IgD-negative memory B cell (primary cell): Measurements from ENCODE around the gene GTSE1. TPM values are rescaled to one million over a fixed set of nuclear protein-coding genes. Genes with fewer than 3 reads are reported as not detected.
A peak's percentile ranks its signal among the peaks of the same experiment; 100 is the strongest.
"Not testable (repeated sequence)": the region's sequence is repeated elsewhere in the genome, so short reads cannot be mapped to it uniquely, and the experiment has no call there.

Experiments
- H3K27ac Mint-ChIP-seq, 3 donors: one replicate each; pipeline ENCODE4 v1.8.0; 2020 to 2022; ENCODE audit warnings: mild to moderate bottlenecking in 3 of 3, mixed read lengths in 3 of 3, moderate library complexity in 1 of 3
- H3K27me3 Mint-ChIP-seq: one replicate; pipeline ENCODE4 v1.8.0; 2021; ENCODE audit warnings: mixed read lengths
- H3K36me3 Mint-ChIP-seq: one replicate; pipeline ENCODE4 v1.8.0; 2020; ENCODE audit warnings: mild to moderate bottlenecking, mixed read lengths
- H3K4me1 Mint-ChIP-seq, 3 donors: one replicate each; pipeline ENCODE4 v1.8.0; 2020 to 2022; ENCODE audit warnings: mixed read lengths in 3 of 3, mild to moderate bottlenecking in 1 of 3
- H3K4me3 Mint-ChIP-seq, 4 donors: one replicate each; pipeline ENCODE4 v1.8.0; 2020 to 2022; ENCODE audit warnings: mild to moderate bottlenecking in 4 of 4, mixed read lengths in 4 of 4, moderate library complexity in 3 of 4
- H3K9me3 Mint-ChIP-seq, 3 donors: one replicate each; pipeline ENCODE4 v1.8.0; 2020 to 2021; ENCODE audit warnings: mixed read lengths in 3 of 3, mild to moderate bottlenecking in 1 of 3
- polyA plus RNA-seq: library from polyadenylated mRNA; unstranded; fragments of 300-500 nt; fragmentation: Illumina TruSeq; gene quantifications from one replicate; pipeline ENCODE4 v1.2.3, GENCODE V29; 2021

GTSE1 gene, protein sequence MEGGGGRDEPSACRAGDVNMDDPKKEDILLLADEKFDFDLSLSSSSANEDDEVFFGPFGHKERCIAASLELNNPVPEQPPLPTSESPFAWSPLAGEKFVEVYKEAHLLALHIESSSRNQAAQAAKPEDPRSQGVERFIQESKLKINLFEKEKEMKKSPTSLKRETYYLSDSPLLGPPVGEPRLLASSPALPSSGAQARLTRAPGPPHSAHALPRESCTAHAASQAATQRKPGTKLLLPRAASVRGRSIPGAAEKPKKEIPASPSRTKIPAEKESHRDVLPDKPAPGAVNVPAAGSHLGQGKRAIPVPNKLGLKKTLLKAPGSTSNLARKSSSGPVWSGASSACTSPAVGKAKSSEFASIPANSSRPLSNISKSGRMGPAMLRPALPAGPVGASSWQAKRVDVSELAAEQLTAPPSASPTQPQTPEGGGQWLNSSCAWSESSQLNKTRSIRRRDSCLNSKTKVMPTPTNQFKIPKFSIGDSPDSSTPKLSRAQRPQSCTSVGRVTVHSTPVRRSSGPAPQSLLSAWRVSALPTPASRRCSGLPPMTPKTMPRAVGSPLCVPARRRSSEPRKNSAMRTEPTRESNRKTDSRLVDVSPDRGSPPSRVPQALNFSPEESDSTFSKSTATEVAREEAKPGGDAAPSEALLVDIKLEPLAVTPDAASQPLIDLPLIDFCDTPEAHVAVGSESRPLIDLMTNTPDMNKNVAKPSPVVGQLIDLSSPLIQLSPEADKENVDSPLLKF
- not detected for polyA plus RNA-seq

DNA sequence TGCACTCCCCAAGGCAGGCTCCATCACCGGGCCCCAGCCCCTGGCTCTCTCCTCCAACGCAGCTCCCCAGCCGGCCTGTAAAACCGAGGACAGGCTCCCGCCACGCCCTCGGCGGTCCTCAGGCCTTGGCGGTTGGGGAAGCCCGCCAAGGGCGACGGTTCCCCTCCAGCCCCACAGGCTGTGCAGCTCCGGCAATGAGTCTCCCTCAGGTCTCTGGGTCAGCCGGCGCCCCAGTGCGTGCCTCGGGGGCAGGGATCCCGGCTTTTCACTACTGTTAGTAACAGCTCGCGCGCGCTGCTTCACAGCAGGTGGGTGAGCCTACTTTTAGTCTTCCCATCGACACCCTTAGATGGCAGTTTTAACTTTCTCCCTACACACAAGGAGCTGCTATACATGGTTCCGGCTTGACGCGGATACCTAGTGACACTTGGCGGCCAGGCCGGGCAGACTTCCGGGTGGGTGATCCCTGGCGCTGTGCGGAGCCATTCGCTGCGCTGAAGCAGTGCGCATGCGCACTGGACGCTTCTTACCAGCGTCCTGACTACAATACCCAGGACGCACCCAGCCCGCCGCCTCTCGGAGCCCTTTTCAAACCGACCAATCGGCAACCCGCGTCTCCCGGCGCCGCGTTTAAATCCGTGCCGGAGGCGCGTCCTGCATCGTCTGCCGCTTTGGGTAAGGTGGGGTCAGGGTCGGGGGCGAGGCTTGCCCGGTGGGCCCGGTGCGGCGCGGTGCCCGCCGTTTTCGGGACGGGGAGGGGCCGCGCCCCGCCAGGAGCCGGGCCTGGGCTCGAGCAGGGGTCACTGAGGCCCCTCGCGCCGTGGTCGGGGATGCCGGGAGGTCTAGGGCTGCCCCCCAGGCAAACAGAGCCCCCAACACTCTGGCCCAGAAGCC lies at the start of gene GTSE1:
GTSE1 (plus strand) TSS at position 614 of the 894 bp plus-strand sequence. CDS start 531 bp downstream, outside the sequence.
- Mint-ChIP-seq H3K9me3 (no peaks in the 10 kb centered on the region), H3K4me1 (peaks cover 11 to 38% (median 29%) of the 10 kb centered on the region in 3 donors), H3K36me3 (peaks cover 9% of the 10 kb centered on the region), H3K4me3 (peak within 1 kb of the TSS; percentile 82 to 99 (median 94)), H3K27ac (peak within 1 kb of the TSS; percentile 88 to 99 (median 98)), H3K27me3 (peaks cover 2% of the 10 kb centered on the region)

DNA sequence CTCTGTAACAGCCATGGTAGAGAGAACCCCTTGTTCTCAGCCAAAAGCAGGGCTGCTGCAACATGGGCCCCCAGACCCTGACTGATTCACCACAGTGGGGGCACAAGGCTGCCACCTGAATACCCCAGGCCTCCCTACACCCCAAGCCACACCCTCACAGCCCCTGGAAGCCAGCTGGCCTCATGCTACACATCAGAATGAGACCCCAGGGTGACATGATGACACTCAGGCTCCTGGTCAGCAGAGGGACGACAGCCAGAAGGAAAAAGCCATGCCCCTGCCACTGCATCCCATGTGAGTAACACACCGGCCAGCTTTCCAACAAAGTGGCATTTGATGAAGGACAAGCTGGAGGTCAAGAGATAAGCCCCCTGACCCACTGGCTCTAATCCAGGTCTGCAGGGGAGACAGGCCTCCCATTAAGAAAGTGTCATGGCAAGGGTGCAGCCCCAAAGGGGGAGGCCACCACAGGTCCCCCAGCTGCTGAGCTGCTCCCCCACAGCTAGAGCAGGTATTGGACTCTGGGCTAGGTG lies 49.2 kb upstream of the GTSE1 start:
- H3K27ac Mint-ChIP-seq: no peak overlapping the region
- H3K9me3 Mint-ChIP-seq: no peaks in the 10 kb centered on the region
- peaks cover 13 to 18% (median 14%) of the 10 kb centered on the region in 3 donors for H3K4me1 Mint-ChIP-seq
- H3K36me3 Mint-ChIP-seq: no peaks in the 10 kb centered on the region
- H3K27me3 Mint-ChIP-seq: no peaks in the 10 kb centered on the region
- H3K4me3 Mint-ChIP-seq: peak overlapping the region in 1 of 4 donors; percentile 54

DNA sequence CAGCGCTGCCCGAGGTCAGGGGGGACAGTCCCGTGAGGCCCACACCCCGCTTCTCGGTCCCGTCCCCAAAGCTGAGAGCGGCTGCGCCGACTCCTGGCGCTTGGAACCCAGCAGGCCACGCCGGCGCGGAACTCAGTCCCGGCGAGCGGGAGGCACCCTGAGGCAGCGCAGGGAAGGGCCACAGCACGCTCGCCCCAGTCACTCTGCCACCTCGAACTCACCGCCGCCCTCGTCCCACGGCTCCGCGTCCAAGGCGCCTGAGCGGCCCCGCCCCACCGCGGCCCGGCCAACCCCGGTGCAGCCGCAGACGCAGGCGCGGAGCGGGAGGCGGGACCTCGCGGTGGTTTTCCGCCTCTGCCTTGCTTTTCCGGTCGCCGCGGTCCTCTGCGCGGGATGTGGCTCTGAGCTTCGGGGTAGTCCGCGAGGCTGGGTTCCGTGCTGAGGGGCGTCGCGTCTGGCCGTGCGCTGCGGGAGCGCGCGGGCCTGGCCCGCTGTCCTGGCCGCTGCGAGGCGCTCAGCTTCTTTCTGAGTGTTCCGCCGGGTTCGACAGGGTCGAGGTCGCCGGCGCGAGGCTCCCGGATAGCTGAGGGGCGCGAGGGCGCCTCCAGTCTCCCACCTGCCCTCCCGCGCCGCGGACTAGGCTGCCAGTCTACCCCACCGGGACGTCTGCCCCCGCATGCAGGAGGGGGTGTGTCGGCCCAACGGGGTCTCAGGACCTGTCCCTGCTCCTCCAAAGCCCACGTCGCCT lies 46.5 kb upstream of the GTSE1 start, which contains the start of gene CDPF1:
CDPF1 (minus strand) TSS at position 259 of the 748 bp plus-strand sequence. CDS start 2,009 bp downstream, outside the sequence.
- peaks cover 13 to 21% (median 17%) of the 10 kb centered on the region in 3 donors for H3K4me1 Mint-ChIP-seq
- peak within 1 kb of the TSS; percentile 85 to 93 (median 90) for H3K4me3 Mint-ChIP-seq
- no peaks in the 10 kb centered on the region for H3K27me3 Mint-ChIP-seq
- H3K36me3 Mint-ChIP-seq: no peaks in the 10 kb centered on the region
- peak within 1 kb of the TSS; percentile 6 to 78 (median 60) for H3K27ac Mint-ChIP-seq
- no peaks in the 10 kb centered on the region for H3K9me3 Mint-ChIP-seq

DNA sequence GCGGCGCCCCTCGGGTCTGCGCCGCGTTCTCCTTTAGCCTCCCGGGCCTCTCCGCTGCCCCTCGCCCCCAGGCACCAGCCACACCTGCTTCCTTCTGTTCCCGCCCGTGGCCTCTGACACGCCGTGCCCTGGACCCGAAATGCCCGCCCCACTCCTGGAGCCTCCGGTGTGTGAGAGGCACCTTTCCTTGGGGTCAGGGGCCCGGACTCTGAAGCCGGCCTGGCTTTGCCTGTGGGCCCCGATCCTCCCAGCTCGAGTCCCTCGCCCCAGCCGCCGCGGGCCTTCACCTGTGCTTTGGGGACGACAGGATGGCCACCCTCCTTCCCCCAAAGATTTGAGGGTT lies 45.9 kb upstream of the GTSE1 start:
- Mint-ChIP-seq H3K9me3 (no peaks in the 10 kb centered on the region), H3K4me3 (peak overlapping the region; percentile 85 to 93 (median 90))

DNA sequence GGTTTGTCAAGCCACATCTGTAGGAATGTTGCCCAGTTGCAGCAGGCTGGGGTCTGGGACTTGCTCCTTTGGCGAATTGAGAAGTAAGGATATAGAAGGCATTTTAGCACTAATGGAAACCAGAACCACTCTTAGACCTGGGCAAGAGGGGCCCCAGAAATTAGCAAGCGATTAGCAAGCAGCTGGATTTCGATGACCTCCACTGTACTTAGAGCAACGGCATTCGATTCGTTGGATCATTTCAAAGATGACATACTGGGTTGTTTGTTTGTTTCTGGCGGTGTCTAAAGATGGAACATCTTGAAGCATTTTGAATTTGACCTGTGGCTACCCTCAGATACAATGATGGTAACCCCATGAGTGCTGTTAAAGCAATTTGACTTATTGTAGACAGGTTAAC lies 45.4 kb upstream of the GTSE1 start:
- Mint-ChIP-seq H3K9me3 (no peaks in the 10 kb centered on the region), H3K27ac (peak overlapping the region; percentile 6 to 78 (median 60)), H3K27me3 (no peaks in the 10 kb centered on the region), H3K4me1 (peaks cover 13 to 20% (median 17%) of the 10 kb centered on the region in 3 donors), H3K36me3 (peaks cover under 1% of the 10 kb centered on the region), H3K4me3 (peak overlapping the region; percentile 85 to 93 (median 90))

More for the DNA sequence above, 45.9 kb upstream of the GTSE1 start:
- peak overlapping the region; percentile 6 to 78 (median 60) for H3K27ac Mint-ChIP-seq
- peaks cover 13 to 21% (median 17%) of the 10 kb centered on the region in 3 donors for H3K4me1 Mint-ChIP-seq
- no peaks in the 10 kb centered on the region for H3K27me3 Mint-ChIP-seq
- H3K36me3 Mint-ChIP-seq: no peaks in the 10 kb centered on the region

DNA sequence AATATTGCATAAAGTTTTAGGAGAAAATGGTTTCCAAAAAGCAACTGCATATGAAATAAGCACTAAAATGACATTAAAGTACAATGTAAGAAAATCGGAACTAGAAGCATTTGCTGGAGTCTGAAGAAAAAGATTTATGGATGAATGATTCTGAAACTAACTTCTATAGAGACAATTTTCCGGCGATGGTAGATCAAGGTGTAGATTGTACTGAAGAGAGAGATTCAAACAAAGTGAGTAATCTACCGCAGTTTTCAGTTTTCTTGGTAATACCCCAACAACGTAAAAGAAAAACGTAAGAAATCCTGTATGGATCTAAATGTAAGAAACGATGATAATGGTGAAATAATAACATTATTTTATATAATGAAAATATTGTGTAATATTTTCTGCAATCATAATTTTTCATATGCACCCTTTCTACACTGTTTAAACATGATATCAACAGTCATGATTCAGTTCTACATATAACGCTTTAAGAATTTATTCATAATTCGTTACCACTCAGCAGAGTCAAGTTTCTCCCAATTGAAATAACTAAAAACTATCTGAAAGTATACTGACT lies 44.8 kb upstream of the GTSE1 start:
- Mint-ChIP-seq H3K9me3 (no peaks in the 10 kb centered on the region), H3K36me3 (peaks cover 3% of the 10 kb centered on the region), H3K4me3 (peak overlapping the region in 2 of 4 donors; percentile 87 to 93), H3K27me3 (peaks cover 5% of the 10 kb centered on the region), H3K27ac (no peak overlapping the region), H3K4me1 (peaks cover 13 to 17% (median 17%) of the 10 kb centered on the region in 3 donors)

DNA sequence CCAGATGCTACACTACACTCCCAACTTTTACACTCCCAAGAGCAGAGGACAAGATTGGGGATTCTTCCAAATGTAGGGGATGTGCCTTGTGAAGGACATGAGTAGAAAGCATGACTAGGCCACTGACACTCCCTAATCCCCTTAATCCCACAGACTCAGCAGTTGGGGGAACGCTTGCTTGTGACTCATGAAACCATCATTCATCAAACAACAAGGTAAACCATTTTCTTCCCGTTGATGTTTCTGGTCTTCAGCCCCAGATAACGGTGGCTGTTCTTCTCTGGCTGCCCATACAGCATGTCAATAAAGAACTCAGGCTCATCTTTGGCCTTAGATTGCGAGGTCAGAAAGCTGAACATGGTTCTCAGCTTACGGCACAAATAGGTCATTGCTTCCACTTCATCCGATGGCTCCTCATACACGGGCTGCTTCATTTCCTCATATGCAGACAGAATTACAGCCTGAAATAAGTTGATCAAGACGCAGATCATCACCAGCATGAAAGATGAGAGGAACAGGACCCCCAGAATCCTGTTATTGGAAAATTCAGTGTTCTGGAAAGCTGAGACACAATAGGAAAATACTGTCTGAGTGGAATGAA lies 40.2 kb upstream of the GTSE1 start:
- Mint-ChIP-seq H3K27me3 (peaks cover 11% of the 10 kb centered on the region), H3K36me3 (peaks cover 5% of the 10 kb centered on the region), H3K9me3 (no peaks in the 10 kb centered on the region), H3K4me3 (peak overlapping the region in 1 of 4 donors; percentile 61), H3K27ac (no peak overlapping the region), H3K4me1 (peaks cover 4 to 8% (median 7%) of the 10 kb centered on the region in 3 donors)

DNA sequence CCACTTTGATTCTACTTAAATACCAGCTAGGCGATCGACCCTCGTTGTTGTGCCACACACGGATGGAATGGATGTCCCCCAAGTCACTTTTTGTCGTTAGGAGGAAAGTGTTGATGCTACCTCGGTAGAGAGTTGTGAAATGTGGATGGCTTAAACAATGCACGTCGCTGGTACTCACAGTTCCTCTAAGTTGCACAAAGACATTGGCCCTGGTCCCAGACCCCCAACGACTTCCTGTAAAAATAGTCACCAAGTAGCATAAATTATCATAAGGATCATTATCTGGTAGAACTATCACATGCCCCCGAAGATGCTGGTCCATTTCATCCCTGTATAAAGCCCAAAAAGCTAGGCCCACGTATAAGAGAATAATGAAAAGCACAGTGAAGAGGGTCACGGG lies 37.3 kb upstream of the GTSE1 start:
- H3K27me3 Mint-ChIP-seq: peaks cover 24% of the 10 kb centered on the region
- H3K27ac Mint-ChIP-seq: no peak overlapping the region
- H3K4me1 Mint-ChIP-seq: peaks cover 0 to 6% (median 6%) of the 10 kb centered on the region in 3 donors
- no peak overlapping the region for H3K4me3 Mint-ChIP-seq
- H3K36me3 Mint-ChIP-seq: peaks cover 5% of the 10 kb centered on the region
- no peaks in the 10 kb centered on the region for H3K9me3 Mint-ChIP-seq

DNA sequence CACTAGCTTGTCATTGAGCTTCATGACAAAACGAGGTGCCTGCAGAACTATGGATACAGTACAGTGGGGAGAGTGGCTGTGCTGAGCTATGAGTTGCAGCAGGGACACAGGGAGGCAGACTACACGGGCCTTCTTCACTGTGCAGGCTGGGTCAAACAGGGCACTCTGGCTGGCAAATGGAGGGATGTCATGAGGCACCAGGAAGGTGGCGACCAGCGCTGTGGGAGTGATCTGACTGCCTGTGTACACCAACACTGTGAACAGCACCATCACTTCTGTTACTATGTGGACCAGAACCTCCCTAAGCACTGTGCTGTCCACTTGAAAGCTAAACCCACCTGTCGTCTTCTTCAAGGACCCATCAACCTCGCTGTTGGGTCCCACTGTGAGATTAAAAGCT lies 36.6 kb upstream of the GTSE1 start:
- peaks cover 24% of the 10 kb centered on the region for H3K27me3 Mint-ChIP-seq
- H3K4me1 Mint-ChIP-seq: peaks cover 0 to 7% (median 4%) of the 10 kb centered on the region in 3 donors
- no peaks in the 10 kb centered on the region for H3K9me3 Mint-ChIP-seq
- H3K36me3 Mint-ChIP-seq: peaks cover 5% of the 10 kb centered on the region
- H3K27ac Mint-ChIP-seq: no peak overlapping the region
- peak overlapping the region in 1 of 4 donors; percentile 58 for H3K4me3 Mint-ChIP-seq

DNA sequence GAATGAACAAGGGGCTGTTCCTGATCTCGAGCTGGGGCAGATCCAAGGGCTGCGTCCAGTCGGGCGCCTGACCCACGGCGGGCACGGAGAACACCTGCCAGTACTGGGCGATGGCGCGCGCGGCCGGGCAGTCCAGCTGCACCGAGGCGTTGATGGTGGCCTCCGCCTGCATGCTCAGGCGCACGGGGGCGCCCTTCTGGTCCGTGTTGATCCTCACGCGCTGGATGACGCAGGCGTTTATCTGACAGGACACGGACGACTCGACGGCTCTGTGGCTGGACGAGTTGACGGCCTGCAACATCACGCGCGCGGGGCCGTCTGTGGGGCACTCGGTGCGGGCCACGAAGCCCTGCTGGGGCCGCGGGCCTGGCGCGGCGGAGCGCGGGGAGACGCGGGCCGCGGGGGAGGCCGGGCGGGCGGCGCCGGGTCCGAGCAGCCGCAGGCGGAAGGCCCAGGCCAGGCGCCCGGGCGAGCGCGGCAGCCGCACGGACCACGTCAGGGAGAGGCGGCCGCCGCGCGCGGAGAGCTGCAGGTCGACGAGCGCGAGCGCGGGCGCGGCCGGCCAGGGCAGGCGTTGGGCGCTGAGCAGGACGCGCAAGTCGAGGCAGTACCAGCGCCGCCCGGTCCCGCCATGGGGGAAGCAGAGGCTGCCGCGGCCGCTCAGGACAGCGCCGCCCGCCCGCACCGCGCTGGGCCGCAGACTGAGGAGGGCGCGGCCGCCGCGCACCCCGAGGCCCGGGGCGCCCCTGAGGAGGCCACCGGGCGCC lies 34.0 kb upstream of the GTSE1 start:
- Mint-ChIP-seq H3K36me3 (peaks cover 2% of the 10 kb centered on the region), H3K27me3 (peaks cover 23% of the 10 kb centered on the region), H3K4me1 (peaks cover 4 to 14% (median 7%) of the 10 kb centered on the region in 3 donors), H3K27ac (no peak overlapping the region), H3K4me3 (peak overlapping the region in 1 of 4 donors; percentile 27), H3K9me3 (no peaks in the 10 kb centered on the region)

DNA sequence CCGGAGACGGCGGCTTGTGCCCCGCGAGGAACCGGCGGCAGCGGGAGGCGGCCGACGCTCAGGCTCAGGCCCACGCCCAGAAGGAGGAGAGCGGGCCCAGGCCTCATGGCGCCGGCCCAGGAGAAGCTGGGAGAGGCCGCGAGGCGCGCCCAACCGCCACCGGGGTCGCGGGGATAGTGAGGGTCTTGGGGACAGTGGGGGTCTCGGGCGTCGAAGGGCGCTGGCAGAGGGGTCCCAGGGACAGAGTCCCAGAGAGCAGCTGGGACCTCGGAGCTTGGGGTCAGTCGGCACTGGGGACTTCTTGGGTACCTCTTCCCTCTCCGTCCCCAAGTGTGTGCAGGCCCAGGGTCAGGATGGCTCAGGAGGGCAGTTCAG lies 33.5 kb upstream of the GTSE1 start, which contains the start of gene PKDREJ:
PKDREJ (minus strand) TSS at position 128 of the 375 bp plus-strand sequence; CDS start at position 107, 21 bp downstream.
- Mint-ChIP-seq H3K9me3 (no peaks in the 10 kb centered on the region), H3K27me3 (peaks cover 23% of the 10 kb centered on the region)

DNA sequence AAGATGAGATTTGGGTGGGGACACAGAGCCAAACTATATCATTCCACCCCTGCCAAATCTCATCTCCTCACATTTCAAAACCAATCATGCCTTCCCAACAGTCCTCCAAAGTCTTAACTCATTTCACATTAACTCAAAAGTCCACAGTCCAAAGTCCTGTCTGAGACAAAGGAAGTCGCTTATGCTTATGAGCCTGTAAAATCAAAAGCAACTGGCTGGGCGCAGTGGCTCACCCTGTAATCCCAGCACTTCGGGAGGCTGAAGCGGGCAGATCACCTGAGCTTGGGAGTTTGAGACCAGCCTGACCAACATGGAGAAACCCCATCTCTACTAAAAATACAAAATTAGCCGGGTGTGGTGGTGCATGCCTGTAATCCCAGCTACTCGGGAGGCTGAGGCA lies 32.1 kb upstream of the GTSE1 start:
- not testable (repeated sequence) for H3K36me3 Mint-ChIP-seq, H3K9me3 Mint-ChIP-seq, H3K27ac Mint-ChIP-seq
- peaks cover 7 to 14% (median 10%) of the 10 kb centered on the region in 3 donors for H3K4me1 Mint-ChIP-seq
- peaks cover 23% of the 10 kb centered on the region for H3K27me3 Mint-ChIP-seq
- H3K4me3 Mint-ChIP-seq: peak overlapping the region in 1 of 4 donors; percentile 33

More for the DNA sequence above, 33.5 kb upstream of the GTSE1 start, which contains the start of gene PKDREJ:
- H3K36me3 Mint-ChIP-seq: peaks cover 2% of the 10 kb centered on the region
- peaks cover 5 to 14% (median 7%) of the 10 kb centered on the region in 3 donors for H3K4me1 Mint-ChIP-seq
- peak within 1 kb of the TSS in 1 of 3 donors; percentile 43 for H3K27ac Mint-ChIP-seq
- H3K4me3 Mint-ChIP-seq: peak within 1 kb of the TSS in 2 of 4 donors; percentile 27 to 33
